HG03280 (cell line): Measurements from ENCODE around the gene FAM185A.
A peak's percentile ranks its signal among the peaks of the same experiment; 100 is the strongest.
"Not testable (repeated sequence)": the region's sequence is repeated elsewhere in the genome, so short reads cannot be mapped to it uniquely, and the experiment has no call there.

Experiments used
- ATAC-seq: cut with Tn5 transposase; IDR thresholded peaks from one replicate; pipeline ENCODE4 v1.9.1; 2021; ENCODE audit warnings: mild to moderate bottlenecking, moderate library complexity; ENCODE audit not compliant: unreplicated experiment

FAM185A gene

GRCh38 chr7:102828286-102828685 lies 79.5 kb downstream of the FAM185A start:
- no peak for ATAC-seq

GRCh38 chr7:102829075-102829474 lies 80.3 kb downstream of the FAM185A start:
- ATAC-seq: no peak

- ATAC-seq: no peak
Observed at GRCh38 chr7:102830197-102830596, 81.4 kb downstream of the FAM185A start.

- ATAC-seq: no peak
Observed at GRCh38 chr7:102832674-102833073, 83.9 kb downstream of the FAM185A start.

GRCh38 chr7:102833343-102833742 lies 84.5 kb downstream of the FAM185A start:
- ATAC-seq: no peak

GRCh38 chr7:102834466-102834865 lies 85.7 kb downstream of the FAM185A start:
- no peak for ATAC-seq

GRCh38 chr7:102834999-102835398 lies 86.2 kb downstream of the FAM185A start:
- ATAC-seq: peak; percentile 75

- no peak for ATAC-seq
Observed at GRCh38 chr7:102836191-102836919, 87.6 kb downstream of the FAM185A start.

GRCh38 chr7:102836977-102837376 lies 88.2 kb downstream of the FAM185A start:
- ATAC-seq: no peak

GRCh38 chr7:102837802-102838201 lies 89.0 kb downstream of the FAM185A start:
- no peak for ATAC-seq

GRCh38 chr7:102838572-102839101 lies 89.8 kb downstream of the FAM185A start:
- ATAC-seq: not testable (repeated sequence)

- no peak for ATAC-seq
Observed at GRCh38 chr7:102840404-102840803, 91.6 kb downstream of the FAM185A start.

- no peak for ATAC-seq
Observed at GRCh38 chr7:102841290-102841689, 92.5 kb downstream of the FAM185A start.

GRCh38 chr7:102842284-102842683 lies 93.5 kb downstream of the FAM185A start:
- no peak for ATAC-seq

GRCh38 chr7:102843850-102844249 lies 95.1 kb downstream of the FAM185A start:
- ATAC-seq: peak; percentile 71

- ATAC-seq: no peak
Observed at GRCh38 chr7:102845346-102845745, 96.5 kb downstream of the FAM185A start.

GRCh38 chr7:102849079-102849478 lies 100.3 kb downstream of the FAM185A start:
- no peak for ATAC-seq

- ATAC-seq: no peak
Observed at GRCh38 chr7:102849538-102849937, 100.7 kb downstream of the FAM185A start.

- ATAC-seq: no peak
Observed at GRCh38 chr7:102856036-102856435, 107.2 kb downstream of the FAM185A start.
